ENCODE data around the gene SPTBN1.
A peak's percentile ranks its signal among the peaks of the same experiment; 100 is the strongest.

The SPTBN1 gene

DNA sequence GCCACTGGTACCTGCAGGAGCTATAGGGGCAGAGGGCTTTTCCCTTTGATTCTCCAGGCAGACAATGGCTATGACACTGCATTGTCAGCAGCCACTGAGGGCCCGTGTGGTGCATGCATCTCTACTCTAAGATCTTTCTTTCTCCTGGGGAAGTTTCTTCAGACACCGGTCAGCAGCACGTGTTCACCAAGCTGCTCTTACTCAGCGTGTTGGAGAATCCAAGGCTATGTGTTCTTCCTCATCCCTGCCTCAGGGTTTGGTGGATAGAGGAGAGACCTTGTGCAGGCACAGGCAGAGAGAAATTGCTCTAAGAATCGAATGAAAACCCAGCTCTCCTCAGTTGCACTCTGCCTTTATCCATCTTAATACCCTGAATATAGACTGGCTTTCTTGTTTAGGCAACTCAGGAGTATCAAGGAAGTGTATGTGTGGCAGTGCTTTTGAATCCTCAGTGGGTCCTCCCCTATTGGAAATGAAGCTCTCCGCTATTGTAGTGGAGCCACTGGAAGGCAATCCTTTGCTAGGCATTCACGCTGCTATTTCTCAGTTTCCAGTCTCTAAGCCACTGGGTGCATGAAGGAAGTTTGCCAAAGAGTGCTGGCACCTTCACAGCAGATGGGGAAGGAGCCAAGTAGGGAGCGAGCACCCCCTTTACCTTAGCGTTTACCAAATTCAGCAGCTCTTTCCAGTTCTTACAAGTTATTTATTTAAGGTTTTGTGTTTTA is 180.4 kb downstream of the SPTBN1 start:
- no peak for DNase-seq

DNA sequence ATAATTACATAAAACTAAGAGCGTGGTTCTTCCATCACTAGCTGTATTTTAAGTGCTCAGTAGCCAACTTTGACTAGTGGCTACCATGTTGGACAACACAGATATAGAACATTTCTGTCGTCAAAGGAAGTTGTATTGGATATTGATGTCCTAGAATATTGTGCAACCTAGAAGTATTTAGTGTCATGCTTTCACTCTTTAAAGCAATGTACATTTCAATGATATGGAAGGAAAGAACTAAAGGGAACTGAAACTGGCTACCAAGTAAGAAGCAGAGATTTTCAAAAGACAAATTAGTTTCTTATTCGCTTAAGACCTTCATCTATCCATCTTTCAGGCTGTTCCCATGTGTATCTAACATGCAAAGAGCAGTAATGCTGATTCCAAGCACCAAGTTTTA is 182.0 kb downstream of the SPTBN1 start:
- DNase-seq: no peak

DNA sequence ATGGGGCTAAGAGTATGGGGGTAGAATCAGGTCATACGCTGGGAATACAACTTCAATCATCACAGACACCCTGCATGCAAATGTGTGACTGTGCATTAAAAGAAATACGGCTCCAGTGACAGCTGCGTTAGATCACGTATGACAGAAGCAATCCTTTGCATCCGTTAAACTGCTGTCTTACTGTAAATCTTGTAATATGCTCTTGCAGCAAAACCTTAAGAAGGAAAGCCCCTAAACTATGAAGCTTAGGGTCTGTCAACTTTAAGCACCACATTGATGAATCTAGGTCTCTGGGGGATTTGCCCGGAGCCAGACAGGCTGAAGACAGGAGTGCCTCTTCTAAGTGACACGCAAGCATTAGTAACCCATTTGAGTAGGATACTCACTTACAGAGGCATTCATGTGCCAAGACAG is 182.7 kb downstream of the SPTBN1 start:
- peak; percentile 51 for DNase-seq

DNA sequence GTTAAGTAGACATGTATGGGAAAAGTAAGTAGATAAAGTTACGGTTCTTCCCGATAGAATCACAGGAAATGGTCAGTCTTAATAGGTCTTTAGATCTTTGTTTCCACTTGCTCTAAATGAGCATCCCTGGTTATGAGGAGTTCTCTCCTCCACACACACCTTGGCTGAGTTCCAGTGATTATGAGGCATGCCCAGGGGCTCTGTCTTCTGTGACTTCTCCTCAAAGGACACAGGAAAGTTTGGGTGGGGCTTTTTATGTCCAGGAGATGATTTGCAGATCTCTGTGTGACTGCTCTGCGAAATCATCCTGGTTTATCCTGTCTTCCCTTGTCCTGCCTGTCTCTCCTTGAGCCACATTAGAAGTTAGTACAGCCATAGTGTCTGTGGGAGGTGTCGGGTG is 183.5 kb downstream of the SPTBN1 start:
- peak; percentile 6 for DNase-seq

DNA sequence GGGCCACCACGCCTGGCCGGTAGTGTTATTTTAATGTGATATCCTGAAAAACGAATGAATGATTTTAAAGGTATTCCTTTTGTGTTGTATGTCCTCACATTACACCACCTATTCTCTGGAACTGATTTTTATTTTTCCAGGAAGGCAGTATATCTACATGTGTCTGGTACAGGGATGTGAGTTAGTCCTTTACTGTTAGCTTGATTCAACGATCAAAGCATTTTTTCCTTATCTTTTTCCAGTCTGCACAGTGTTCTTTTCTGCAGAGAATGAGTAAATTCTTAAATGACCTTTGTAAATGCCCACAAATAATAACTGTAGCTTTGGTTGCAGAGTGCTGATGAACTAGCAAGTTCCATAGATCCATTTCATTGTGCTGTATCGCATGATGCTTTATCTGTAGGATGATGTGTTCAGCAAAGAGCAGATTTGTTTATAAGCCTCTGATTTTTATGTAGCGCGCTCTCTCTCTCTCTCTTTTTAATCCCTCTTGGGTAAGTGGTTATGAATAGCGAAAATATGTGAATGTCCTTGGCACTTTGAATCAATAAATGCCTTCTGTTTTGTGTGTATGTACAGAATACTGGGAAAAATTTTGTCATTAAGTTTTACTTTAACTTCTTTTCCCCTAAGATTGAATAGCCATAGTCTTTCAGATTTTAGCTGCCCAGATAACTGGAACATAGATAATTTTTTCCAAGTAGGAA is 184.9 kb downstream of the SPTBN1 start:
- DNase-seq: no peak

DNA sequence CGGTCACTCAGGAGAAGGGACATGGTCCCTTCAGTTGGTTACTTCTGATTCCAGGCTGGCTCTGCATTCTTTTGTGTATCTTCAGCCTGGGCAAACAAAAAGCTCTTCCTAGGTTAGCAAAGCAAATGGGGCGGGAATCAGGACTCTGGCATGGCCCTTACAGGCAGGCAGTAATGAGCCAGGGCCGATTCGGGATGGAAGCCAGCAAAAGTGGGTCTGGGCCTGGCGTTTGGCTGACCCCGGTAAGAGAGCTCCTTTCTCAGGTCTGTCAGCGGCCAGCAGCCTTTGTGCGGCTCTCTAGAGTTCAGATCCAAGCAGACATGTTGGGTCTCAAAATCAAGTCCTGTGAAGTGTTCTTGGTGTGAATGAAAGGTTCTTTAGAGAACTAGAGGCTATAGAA is 185.9 kb downstream of the SPTBN1 start:
- DNase-seq: no peak

DNA sequence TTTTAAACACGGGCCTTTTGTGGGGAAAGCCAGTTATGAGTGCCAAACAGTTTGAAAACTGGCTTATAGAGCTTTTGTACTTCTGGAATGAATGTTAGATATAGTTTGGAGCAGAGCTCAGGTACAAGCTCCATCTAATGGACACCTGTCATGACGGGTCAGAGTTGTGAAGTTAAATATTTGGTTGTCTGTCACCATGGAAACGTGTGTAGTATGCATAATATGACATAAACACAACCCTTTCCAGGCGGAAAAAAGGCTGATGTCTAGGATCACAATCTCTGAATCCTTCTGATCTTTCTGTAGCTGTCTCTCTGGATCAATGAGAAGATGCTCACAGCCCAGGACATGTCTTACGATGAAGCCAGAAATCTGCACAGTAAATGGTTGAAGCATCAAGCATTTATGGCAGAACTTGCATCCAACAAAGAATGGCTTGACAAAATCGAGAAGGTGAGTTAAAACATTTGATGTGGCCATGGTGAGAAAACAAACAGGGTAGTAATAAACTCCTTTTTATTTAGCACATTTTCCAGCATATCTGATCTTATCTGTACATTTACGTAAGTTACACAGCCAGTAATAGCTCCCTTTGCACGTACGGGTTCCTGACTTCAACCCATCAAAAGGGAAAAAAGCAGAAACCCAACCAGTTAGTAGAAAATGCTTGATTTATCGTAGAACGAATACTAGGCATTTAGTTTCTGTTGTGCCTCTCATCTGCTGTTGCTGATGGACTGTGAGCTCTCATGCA is 186.7 kb downstream of the SPTBN1 start:
- no peak for DNase-seq

DNA sequence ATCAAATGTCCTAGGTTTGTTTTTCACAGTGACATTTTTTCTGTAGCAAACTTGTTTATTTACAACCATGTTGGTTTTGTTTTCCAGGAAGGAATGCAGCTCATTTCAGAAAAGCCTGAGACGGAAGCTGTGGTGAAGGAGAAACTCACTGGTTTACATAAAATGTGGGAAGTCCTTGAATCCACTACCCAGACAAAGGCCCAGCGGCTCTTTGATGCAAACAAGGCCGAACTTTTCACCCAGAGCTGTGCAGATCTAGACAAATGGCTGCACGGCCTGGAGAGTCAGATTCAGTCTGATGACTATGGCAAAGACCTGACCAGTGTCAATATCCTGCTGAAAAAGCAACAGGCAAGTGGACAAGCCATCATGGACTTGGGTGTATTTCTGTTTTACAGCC is 188.1 kb downstream of the SPTBN1 start:
- DNase-seq: no peak

DNA sequence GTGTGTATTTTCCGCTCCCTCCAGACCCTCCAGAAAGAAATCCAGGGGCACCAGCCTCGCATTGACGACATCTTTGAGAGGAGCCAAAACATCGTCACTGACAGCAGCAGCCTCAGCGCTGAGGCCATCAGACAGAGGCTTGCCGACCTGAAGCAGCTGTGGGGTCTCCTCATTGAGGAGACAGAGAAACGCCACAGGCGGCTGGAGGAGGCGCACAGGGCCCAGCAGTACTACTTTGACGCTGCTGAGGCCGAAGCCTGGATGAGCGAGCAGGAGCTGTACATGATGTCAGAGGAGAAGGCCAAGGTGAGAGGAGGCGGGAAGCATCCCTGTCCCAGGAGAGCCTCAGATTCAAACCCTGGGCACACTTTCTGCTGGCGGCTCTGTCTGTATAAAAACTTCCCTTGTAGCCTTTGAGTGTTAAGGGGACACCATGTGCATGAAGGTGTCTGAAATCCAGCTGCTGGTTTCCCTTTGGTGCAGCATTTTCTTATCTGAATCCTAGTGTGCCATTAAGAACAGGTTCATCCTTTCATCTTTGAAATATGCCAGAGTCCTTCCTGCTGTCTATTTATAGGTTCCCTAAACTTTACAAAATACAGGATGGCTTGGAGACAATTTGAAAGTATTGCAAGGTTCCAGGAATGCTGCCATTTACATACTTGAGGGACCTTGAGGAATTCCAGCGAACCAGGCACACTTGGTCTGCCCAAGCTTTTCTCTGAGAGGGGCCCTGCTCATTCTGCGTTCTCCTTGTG is 190.2 kb downstream of the SPTBN1 start:
- DNase-seq: no peak

DNA sequence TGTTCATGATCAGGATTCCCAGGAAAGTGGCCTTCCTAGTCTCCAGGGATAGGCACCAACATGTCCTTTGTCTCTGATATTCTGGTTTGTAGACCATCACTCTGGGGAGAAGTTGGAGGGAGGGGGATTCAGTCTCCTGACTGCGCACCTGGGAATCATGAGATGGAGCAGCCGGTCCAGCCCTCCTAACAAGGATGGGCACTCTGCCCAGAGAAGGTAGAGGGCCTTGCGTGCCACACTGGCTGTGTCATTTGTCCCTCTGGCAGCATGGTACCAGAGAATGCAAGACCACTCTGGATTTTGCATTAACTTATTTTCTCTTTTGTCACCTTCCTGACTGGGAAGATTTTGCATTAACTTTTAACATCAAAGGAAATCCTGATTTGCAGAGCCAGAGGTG is 192.1 kb downstream of the SPTBN1 start:
- DNase-seq: no peak

DNA sequence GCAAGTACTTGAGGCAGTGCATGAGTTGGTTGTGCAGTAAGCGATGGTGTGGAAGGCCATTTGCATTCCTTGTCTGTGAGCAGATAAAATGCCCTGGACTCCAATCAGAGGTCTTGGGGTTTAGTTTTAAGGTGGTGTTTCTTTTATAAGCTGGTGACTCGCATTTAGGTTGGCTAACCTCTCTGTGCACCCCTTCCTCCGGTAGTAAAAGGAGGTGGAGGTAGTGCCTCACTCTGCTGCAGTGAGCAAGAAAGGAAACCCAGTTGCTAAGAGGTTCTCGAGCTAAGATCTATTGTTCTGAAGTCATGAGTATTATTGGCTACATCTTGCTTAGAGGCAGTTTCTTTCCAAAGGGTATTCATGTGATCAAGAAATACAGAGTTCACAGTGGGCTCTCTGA is 193.1 kb downstream of the SPTBN1 start:
- DNase-seq: no peak

DNA sequence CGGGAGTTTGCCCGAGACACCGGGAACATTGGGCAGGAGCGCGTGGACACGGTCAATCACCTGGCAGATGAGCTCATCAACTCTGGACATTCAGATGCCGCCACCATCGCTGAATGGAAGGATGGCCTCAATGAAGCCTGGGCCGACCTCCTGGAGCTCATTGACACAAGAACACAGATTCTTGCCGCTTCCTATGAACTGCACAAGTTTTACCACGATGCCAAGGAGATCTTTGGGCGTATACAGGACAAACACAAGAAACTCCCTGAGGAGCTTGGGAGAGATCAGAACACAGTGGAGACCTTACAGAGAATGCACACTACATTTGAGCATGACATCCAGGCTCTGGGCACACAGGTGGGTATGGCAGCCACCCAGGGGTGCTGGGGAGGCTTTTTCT is 193.5 kb downstream of the SPTBN1 start:
- DNase-seq: no peak

DNA sequence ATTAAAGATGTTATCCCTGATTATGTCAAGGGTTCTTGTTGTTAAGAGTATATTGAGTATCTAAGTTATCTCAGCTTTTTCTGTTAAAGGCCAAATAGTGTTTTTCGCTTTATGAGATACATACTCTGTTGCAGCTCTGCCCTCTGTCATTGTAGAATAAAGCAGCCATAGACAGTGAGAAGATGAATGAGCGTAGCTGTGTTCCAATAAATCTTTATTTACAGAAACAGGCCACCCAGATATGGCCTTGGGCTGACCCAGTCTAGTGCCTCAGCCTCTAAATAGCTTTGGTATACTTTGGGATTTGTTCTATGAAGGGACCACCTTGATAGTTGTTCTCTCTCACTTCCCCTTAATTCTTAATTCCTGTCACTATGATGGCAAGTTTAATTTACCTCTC is 194.5 kb downstream of the SPTBN1 start:
- DNase-seq: no peak

DNA sequence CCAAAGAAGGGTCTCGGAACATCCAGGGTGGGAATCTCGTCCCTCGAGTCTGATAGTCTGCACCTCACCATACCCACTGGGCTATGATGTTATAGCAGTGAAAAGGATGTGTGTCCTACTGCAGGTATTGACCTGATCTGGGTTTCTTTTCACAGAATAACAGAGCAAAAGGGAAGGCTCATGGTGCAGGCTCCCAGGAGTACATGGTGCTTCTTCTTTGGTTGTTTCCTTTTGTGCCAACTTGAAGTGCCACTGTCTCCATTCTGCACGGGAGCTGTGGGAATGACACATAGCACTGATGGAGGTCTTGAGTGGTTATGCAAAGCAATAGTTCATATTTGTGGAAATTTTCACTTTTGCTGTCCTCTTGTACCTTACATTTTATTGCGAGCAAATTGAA is 195.2 kb downstream of the SPTBN1 start:
- no peak for DNase-seq

DNA sequence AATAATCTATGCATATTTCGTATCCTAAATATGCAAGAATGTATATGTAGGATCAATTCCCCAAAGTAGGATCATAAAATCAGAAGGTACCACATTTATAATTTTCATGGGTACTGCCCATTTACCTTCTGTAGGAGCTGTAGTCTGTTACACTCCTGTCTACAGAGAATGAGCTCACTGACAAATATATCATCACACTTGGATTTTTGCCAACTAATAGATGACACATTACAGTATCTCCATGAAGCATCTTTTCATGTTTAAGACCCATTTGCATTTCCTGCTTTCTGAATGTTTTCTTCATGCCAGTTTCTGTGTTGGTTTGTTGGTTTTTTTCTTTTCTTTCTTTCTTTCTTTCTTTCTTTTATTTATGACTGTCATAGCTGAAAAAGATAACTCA is 196.4 kb downstream of the SPTBN1 start:
- peak; percentile 34 for DNase-seq

DNA sequence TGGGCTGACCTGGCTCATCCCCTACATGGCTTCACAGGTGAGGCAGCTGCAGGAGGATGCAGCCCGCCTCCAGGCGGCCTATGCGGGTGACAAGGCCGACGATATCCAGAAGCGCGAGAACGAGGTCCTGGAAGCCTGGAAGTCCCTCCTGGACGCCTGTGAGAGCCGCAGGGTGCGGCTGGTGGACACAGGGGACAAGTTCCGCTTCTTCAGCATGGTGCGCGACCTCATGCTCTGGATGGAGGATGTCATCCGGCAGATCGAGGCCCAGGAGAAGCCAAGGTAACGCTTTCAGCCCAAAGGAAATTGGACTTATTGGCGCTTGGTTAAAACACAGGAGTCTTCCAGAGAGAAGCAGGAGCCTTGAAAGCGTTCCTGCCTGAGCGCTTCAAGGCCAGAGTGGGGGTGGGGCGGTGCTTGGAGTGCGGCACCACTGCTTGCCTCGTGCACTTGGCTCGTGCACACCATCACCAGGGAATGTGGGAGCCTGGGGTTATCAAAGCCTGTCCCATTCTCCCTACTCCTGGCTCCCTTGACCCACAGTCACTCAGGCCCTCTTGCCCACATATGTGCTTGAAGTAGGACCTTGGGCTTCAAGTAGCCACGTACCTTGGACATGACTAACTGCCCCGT is 197.6 kb downstream of the SPTBN1 start:
- DNase-seq: no peak

DNA sequence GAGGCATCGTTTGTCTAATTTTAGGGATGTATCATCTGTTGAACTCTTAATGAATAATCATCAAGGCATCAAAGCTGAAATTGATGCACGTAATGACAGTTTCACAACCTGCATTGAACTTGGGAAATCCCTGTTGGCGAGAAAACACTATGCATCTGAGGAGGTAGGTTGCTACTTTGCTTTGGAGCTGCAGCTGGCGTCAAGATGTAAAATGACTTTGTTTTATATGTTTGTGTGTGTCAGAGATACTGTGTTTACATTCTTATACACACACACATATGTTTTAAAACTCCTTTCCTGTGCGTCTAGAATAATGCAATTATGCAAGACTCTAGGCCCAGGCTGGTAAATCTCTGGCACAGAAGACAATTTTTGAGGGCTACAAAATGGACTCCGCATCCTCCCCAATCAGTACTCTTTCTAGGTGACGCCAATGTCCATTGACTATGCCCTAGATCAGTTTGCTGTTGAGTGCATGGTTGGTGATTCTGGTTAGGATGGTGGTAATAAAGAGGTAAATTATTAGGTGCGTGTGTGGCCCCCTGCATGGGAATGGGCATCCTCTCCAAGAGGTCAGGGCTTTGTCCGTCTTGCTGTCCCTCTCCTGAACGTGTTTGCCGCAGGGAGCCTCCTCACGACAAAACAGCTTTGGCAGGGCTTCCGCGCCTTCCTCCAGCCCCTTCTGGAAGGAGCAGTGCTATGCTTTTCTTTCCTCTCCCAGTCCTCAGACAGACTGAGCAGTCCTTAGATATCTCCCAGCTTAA is 199.1 kb downstream of the SPTBN1 start:
- DNase-seq: no peak

DNA sequence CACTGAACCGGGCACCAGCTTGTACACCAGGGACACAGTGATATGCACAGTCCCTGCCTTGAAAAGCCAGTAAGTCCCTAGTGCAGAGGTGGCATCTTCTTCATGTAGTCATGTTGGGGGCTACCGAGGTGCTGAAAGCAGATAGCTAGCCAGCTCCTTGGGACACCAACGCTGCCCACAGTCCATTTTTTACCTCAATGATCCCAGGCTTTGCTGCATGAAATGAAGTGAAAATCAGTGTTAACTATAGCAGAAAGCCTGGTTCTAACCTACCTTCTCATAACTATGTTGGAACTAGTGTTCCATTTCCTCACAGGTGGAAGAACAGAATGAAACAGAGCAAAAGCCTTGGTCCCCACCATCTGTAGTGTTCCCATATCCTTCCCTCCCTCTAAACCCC is 200.7 kb downstream of the SPTBN1 start:
- DNase-seq: no peak

DNA sequence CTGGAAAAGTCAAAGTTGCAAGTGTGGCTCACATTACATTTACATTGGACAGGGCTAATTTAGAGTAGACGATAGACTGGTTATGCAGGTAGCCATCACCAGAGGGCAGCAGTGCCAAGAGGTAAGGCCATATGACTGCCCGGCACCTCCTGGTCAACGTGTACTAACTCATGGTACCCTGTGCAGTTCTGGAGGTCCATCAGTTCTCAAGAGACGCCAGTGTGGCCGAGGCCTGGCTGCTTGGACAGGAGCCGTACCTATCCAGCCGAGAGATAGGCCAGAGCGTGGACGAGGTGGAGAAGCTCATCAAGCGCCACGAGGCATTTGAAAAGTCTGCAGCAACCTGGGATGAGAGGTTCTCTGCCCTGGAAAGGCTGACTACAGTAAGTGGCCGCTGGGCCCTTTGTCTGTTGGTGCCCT is 201.5 kb downstream of the SPTBN1 start:
- no peak for DNase-seq

DNA sequence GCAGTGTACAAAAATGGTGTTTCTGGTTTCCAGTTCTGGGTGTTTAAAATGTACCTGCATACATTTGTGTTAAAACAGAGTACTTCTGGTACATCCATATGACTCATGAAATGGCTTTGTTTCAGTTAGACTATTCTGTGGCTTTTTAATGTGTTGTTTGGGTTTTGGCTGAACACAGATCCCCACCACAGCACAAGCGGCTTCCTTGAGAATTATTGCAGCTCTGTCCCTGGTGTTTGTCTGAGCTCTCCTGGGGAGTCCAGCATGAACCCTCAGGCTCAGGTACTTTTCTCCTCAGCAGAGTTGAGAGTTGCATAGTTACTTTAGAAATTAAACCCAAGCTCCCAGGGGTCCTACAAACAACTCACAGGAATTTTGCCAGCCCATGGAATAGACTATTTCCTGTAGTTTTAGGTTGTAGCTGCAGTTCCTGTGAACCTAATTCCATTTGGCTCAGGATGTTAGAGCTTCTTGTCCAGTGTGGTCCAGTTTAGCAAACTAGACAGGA is 202.5 kb downstream of the SPTBN1 start:
- peak; percentile 36 for DNase-seq

DNA sequence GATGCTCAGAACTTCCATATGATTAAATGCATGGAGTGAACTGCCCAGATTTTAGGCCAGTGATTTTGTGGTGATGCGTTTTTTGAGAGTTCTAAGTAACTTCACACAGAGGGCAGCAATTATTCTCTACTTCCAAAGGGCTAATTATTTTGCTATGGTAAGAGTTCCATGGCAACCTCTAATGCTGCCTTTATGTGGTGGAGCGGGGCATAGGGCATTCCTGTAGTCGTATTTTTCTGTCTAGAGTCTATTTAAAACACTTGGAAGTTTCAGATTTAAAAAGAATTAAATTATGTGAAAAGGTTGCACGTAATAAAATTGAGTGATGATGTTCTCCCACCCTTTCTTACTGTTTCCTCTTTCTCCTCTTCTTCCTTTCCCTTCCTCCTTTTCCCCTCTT is 203.4 kb downstream of the SPTBN1 start:
- no peak for DNase-seq

DNA sequence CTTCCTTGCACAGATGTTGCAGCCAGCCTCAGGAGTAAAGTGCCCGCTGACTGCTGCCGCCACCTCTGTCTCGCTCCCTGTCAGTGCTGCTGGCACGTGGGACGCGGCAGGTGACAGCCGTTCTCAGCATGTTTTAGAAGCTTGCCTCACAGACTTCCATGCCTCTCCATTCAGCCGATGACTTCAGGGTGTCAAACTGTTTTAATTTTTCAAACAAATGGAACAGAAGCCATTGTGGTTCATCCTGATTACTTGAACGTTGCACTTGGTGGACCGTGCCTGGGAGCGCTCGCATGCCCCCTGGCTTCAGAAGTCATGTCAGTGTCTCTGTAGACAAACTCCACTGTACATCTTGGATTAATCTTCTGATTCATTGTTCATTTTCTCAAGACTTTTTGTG is 204.6 kb downstream of the SPTBN1 start:
- DNase-seq: no peak

All from HCEC 1CT (cell line).